Right renal cortex interstitium (tissue), 3 donors: ENCODE results near the gene TAF11L2. TPM values are rescaled to one million over a fixed set of nuclear protein-coding genes. Genes with fewer than 3 reads are reported as not detected.
"Not testable (repeated sequence)": the region's sequence is repeated elsewhere in the genome, so short reads cannot be mapped to it uniquely, and the experiment has no call there.

Experiments
- DNase-seq, 3 donors: peaks; one replicate each; pipeline ENCODE4 v3.0.0-alpha.2; 2013; ENCODE audit warnings: low read depth in 3 of 3, low spot score in 2 of 3
- polyA plus RNA-seq, 3 donors: library from polyadenylated mRNA; unstranded; fragments of 120-200 nt; gene quantifications; one replicate each; pipeline ENCODE4 v1.2.1, GENCODE V29; 2013; ENCODE audit not compliant: insufficient read length in 3 of 3

The TAF11L2 gene
- polyA plus RNA-seq, 3 donors: not detected

GRCh38 chr5:17524935-17525334 lies 26.9 kb downstream of the TAF11L2 start, which contains the start of gene TAF11L5:
Gene TAF11L5 (plus strand): TSS chr5:17525235.
- not testable (repeated sequence) for DNase-seq

GRCh38 chr5:17526504-17526903 lies 28.5 kb downstream of the TAF11L2 start:
- DNase-seq: not testable (repeated sequence)

GRCh38 chr5:17528369-17528768 lies 30.3 kb downstream of the TAF11L2 start, which contains the start of gene TAF11L6:
Gene TAF11L6 (plus strand): TSS chr5:17528669.
- DNase-seq: not testable (repeated sequence)

Other genes with a start within 250 kb of the TAF11L2 start
- not detected for gene TAF11L3, start 20.1 kb downstream of the TAF11L2 start, polyA plus RNA-seq
- gene TAF11L4, start 23.6 kb downstream of the TAF11L2 start, polyA plus RNA-seq: not detected
- gene TAF11L5, start 27.0 kb downstream of the TAF11L2 start, polyA plus RNA-seq: not detected
- gene TAF11L6, start 30.4 kb downstream of the TAF11L2 start, polyA plus RNA-seq: not detected
- gene TAF11L7, start 87.5 kb downstream of the TAF11L2 start, polyA plus RNA-seq: not detected
- gene TAF11L8, start 92.7 kb downstream of the TAF11L2 start, polyA plus RNA-seq: not detected
- gene TAF11L9, start 96.2 kb downstream of the TAF11L2 start, polyA plus RNA-seq: not detected
- not detected for gene TAF11L10, start 99.6 kb downstream of the TAF11L2 start, polyA plus RNA-seq
- not detected for gene TAF11L11, start 106.0 kb downstream of the TAF11L2 start, polyA plus RNA-seq
- gene TAF11L12, start 112.2 kb downstream of the TAF11L2 start, polyA plus RNA-seq: not detected
- gene TAF11L13, start 133.9 kb downstream of the TAF11L2 start, polyA plus RNA-seq: not detected
- gene TAF11L14, start 136.2 kb downstream of the TAF11L2 start, polyA plus RNA-seq: not detected